ENCODE results near the gene LRP1B.

DNA sequence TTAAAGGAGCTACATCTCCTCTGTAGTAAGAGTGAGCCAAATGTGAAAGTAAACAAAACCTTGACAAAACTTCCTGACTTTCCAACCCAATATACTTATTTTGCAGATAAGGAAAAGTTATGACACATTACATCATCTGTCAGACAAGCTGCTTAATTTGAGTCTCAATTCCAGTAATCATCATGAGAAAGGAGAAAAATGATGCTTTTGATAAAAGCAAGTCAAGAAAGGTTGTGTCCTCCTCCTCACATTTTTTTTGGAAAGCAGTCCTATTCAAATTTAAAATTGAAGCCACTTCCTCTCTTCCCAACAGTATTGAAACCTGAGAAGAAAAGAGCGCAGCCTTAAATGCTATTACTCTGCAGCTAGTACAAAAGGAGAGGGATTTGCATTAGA lies 519.6 kb downstream of the LRP1B start:
- TF ChIP-seq, protein P1, sequence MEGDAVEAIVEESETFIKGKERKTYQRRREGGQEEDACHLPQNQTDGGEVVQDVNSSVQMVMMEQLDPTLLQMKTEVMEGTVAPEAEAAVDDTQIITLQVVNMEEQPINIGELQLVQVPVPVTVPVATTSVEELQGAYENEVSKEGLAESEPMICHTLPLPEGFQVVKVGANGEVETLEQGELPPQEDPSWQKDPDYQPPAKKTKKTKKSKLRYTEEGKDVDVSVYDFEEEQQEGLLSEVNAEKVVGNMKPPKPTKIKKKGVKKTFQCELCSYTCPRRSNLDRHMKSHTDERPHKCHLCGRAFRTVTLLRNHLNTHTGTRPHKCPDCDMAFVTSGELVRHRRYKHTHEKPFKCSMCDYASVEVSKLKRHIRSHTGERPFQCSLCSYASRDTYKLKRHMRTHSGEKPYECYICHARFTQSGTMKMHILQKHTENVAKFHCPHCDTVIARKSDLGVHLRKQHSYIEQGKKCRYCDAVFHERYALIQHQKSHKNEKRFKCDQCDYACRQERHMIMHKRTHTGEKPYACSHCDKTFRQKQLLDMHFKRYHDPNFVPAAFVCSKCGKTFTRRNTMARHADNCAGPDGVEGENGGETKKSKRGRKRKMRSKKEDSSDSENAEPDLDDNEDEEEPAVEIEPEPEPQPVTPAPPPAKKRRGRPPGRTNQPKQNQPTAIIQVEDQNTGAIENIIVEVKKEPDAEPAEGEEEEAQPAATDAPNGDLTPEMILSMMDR (IDR thresholded peaks at IDR 0.05), result no peak
- no peak for TF ChIP-seq ZFX (IDR thresholded peaks at IDR 0.05; ENCODE audit: borderline replicate concordance)
